Measurements from ENCODE around the gene XIRP2. TPM values are rescaled to one million over a fixed set of nuclear protein-coding genes. Genes with fewer than 3 reads are reported as not detected.

XIRP2 gene
- total and polyA plus RNA-seq, 10 of the 15 experiments (the other 5 are each of a cell fraction or from before 2014, with no cell fraction given), result 0.03 TPM; not detected in 9

- in situ Hi-C loops (cut with MboI) (no loop called here), intact Hi-C loops (cut with micrococcal nuclease; ENCODE audit: unreplicated experiment) (no loop called here)
- no peaks in the 10 kb centered on the region for H3K9me3 ChIP-seq (replicated peaks; ENCODE audit: control insufficient read depth, insufficient read depth, low read length)
- no peak overlapping the region for H3K27ac ChIP-seq (ENCODE audit: control insufficient read depth, insufficient read depth)
- H4K20me1 ChIP-seq (ENCODE audit: control insufficient read depth, insufficient read depth), result no peaks in the 10 kb centered on the region
- RAD21 ChIA-PET (ENCODE audit: unreplicated experiment), result no interaction called here
- SMC1A ChIA-PET (ENCODE audit: uncharacterized antibody, unreplicated experiment), result interaction anchor here (0.6 to 0.7 kb wide), 2 partner anchors 137 to 1287 kb away, joined by 3 read pairs; no protein-coding TSS in a partner anchor
- no peaks in the 10 kb centered on the region for H3K36me3 ChIP-seq (ENCODE audit: control insufficient read depth in 2 of 2, insufficient read depth in 2 of 2, low read length in 1 of 2)
- no peak overlapping the region for H3K9ac ChIP-seq (ENCODE audit: control insufficient read depth, insufficient read depth, low read length)
- ATAC-seq (no peak), DNase-seq (ENCODE audit: low read depth, low spot score) (no peak), FAIRE-seq (no peak)
- no peaks in the 10 kb centered on the region for H3K27me3 ChIP-seq (replicated peaks in 1 of 2; ENCODE audit: control insufficient read depth in 2 of 2, insufficient read depth in 2 of 2, low read length in 1 of 2)
- no peak for TF ChIP-seq ZBTB40 (IDR thresholded peaks at IDR 0.05; ENCODE audit: borderline replicate concordance)
- TF ChIP-seq IKZF1 (conservative IDR thresholded peaks at IDR 0.05), result no peak
- TF ChIP-seq HSF1 (IDR thresholded peaks at IDR 0.05; ENCODE audit: low read depth, low read length), result no peak
- no peak for TF ChIP-seq KAT2A (conservative IDR thresholded peaks at IDR 0.05; ENCODE audit: control insufficient read depth, low read depth, low read length)
- TF ChIP-seq BMI1 (IDR thresholded peaks at IDR 0.05; ENCODE audit: borderline replicate concordance), result no peak
- TF ChIP-seq NRF1 (conservative IDR thresholded peaks at IDR 0.05; ENCODE audit: low read depth, low read length), result no peak
- TF ChIP-seq SRF (IDR thresholded peaks at IDR 0.05; ENCODE audit: low read depth in 2 of 2, low read length in 2 of 2), result no peak
- TF ChIP-seq SUZ12 (IDR thresholded peaks at IDR 0.05; ENCODE audit: unreplicated experiment), result no peak
- TF ChIP-seq BACH1 (IDR thresholded peaks at IDR 0.05; ENCODE audit: borderline replicate concordance), result no peak
- TF ChIP-seq MTA2 (IDR thresholded peaks at IDR 0.05; ENCODE audit: low read depth), result no peak
- TF ChIP-seq WRNIP1 (IDR thresholded peaks at IDR 0.05; ENCODE audit: borderline replicate concordance, low read depth, low read length), result no peak
- TF ChIP-seq SMC3 (IDR thresholded peaks at IDR 0.05; ENCODE audit: borderline replicate concordance, low read length), result no peak
- TF ChIP-seq USF1 (IDR thresholded peaks at IDR 0.05; ENCODE audit: borderline replicate concordance, extremely low read length, insufficient read depth, low read depth, low read length), result no peak
- TF ChIP-seq GABPA (IDR thresholded peaks at IDR 0.05; ENCODE audit: low read depth), result no peak
- CTCF ChIA-PET, result no interaction called here
- POLR2A ChIA-PET, result no interaction called here
- no peak overlapping the region for H3K4me3 ChIP-seq
- H3K79me2 ChIP-seq (ENCODE audit: control insufficient read depth, insufficient read depth, low read length), result no peaks in the 10 kb centered on the region
- H2AFZ ChIP-seq (ENCODE audit: control insufficient read depth, low read depth, low read length), result no peak overlapping the region
- H3K4me2 ChIP-seq (ENCODE audit: control insufficient read depth, insufficient read depth), result no peak overlapping the region
- no peaks in the 10 kb centered on the region for H3K4me1 ChIP-seq (ENCODE audit: control insufficient read depth, insufficient read depth, low read length)
- BruUV-seq (replicated peaks), result no TSS peak
Observed at GRCh38 chr2:167048829-167049228, 160.5 kb downstream of the XIRP2 start.
